Measurements from ENCODE around the gene ZNF576.

- TF ChIP-seq CTCF (IDR thresholded peaks at IDR 0.05) (no peak), POLR2A (IDR thresholded peaks at IDR 0.05) (no peak)
Measured at GRCh38 chr19:43561139-43561970, 35.0 kb upstream of the ZNF576 start.

Measured in esophagus squamous epithelium (tissue), 4 donors.